ENCODE measurements around the gene RANBP17.

- TF ChIP-seq CTCF (IDR thresholded peaks at IDR 0.05) (no peak), EP300 (IDR thresholded peaks at IDR 0.05; ENCODE audit: borderline replicate concordance in 1 of 2, low read depth in 1 of 2, low read length in 1 of 2) (no peak), MAX (IDR thresholded peaks at IDR 0.05; ENCODE audit: low read depth) (no peak), EZH2phosphoT487 (IDR thresholded peaks at IDR 0.05; ENCODE audit: borderline replicate concordance, low read depth) (no peak), USF2 (IDR thresholded peaks at IDR 0.05; ENCODE audit: borderline replicate concordance, low read depth, low read length) (no peak), NFIC (IDR thresholded peaks at IDR 0.05; ENCODE audit: borderline replicate concordance) (no peak), USF1 (IDR thresholded peaks at IDR 0.05; ENCODE audit: borderline replicate concordance, low read depth) (no peak), RCOR1 (IDR thresholded peaks at IDR 0.05; ENCODE audit: low read length) (no peak)
Measured at GRCh38 chr5:171139227-171139626, 277.4 kb downstream of the RANBP17 start.

All from SK-N-SH (cell line).